GM06990 (cell line): ENCODE data around the gene SEC11C.
A peak's percentile ranks its signal among the peaks of the same experiment; 100 is the strongest.

Experiments used
- DNase-seq: peaks from one replicate; pipeline ENCODE4 v3.0.0-alpha.2; 2011; ENCODE audit not compliant: insufficient read length; ENCODE audit errors: extremely low read depth
- H3K27me3 ChIP-seq: replicated peaks from 2 replicates; pipeline ENCODE4 v1.6.0; 2011; ENCODE audit warnings: low read length; ENCODE audit not compliant: control insufficient read depth, insufficient read depth
- H3K36me3 ChIP-seq: 2 replicates; pipeline ENCODE4 v1.5.1; 2011; ENCODE audit warnings: low read length; ENCODE audit not compliant: control insufficient read depth, insufficient read depth
- H3K4me3 ChIP-seq: replicated peaks from 2 replicates; pipeline ENCODE4 v1.5.1; 2011; ENCODE audit warnings: low read depth, mild to moderate bottlenecking, control low read depth, low read length
- TF ChIP-seq, protein P1 (sequence below): IDR thresholded peaks from 2 replicates; pipeline ENCODE4 v1.5.1; 2011; ENCODE audit warnings: low read length, control low read depth, mild to moderate bottlenecking, inconsistent platforms; ENCODE audit not compliant: insufficient read depth, poor library complexity, severe bottlenecking

SEC11C gene

GRCh38 chr18:59127047-59127446 is 12.6 kb upstream of the SEC11C start:
- TF ChIP-seq, protein P1, sequence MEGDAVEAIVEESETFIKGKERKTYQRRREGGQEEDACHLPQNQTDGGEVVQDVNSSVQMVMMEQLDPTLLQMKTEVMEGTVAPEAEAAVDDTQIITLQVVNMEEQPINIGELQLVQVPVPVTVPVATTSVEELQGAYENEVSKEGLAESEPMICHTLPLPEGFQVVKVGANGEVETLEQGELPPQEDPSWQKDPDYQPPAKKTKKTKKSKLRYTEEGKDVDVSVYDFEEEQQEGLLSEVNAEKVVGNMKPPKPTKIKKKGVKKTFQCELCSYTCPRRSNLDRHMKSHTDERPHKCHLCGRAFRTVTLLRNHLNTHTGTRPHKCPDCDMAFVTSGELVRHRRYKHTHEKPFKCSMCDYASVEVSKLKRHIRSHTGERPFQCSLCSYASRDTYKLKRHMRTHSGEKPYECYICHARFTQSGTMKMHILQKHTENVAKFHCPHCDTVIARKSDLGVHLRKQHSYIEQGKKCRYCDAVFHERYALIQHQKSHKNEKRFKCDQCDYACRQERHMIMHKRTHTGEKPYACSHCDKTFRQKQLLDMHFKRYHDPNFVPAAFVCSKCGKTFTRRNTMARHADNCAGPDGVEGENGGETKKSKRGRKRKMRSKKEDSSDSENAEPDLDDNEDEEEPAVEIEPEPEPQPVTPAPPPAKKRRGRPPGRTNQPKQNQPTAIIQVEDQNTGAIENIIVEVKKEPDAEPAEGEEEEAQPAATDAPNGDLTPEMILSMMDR: no peak

DNA sequence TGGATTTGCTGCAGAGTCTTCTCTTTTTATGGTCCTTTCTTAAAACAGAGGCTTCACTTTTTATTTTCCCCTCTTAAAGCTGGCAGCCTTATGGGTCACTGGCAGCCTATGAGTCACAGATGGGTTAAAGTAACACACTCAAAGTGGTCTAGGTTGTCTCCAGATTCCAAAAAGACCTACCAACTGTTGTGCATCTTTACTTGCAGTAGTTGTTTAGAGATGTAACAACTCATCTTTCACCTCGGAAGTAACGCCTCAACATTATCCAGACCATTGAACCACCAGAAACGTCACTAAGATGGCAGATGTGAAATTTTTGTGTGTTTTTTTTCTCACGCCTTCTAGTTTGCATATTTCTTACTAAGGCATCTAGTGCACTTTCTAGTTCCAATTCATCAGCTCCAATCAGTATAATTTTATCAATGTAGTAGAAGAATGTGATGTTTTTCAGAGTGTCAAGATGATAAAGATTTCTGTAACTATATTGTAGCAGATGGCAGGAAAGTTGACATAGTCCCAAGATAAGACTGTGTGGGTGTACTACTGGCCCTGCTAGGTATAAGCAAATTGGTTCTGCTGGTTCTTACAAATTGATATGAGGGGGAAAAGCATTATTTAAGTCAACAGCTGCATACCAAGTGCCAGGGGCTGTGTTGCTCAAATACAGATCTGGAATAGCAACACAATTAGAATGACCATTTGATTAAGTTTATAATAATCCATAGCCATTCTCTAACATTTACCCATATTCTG is 9.6 kb upstream of the SEC11C start:
- Histone ChIP-seq H3K4me3 (no peak overlapping the region), H3K27me3 (no peaks in the 10 kb centered on the region; the same call in 1 of the 2 replicates), H3K36me3 (no peaks in the 10 kb centered on the region)
- no peak for DNase-seq
- TF ChIP-seq, protein P1: no peak

More at GRCh38 chr18:59127047-59127446, 12.6 kb upstream of the SEC11C start:
- Histone ChIP-seq H3K4me3 (no peak overlapping the region), H3K27me3 (no peaks in the 10 kb centered on the region; the same call in 1 of the 2 replicates), H3K36me3 (no peaks in the 10 kb centered on the region)
- no peak for DNase-seq

- H3K27me3 ChIP-seq: no peaks in the 10 kb centered on the region; the same call in 1 of the 2 replicates
- DNase-seq: no peak
- no peaks in the 10 kb centered on the region for H3K36me3 ChIP-seq
- TF ChIP-seq, protein P1: no peak
- H3K4me3 ChIP-seq: no peak overlapping the region
Observed at GRCh38 chr18:59132810-59133465, 6.7 kb upstream of the SEC11C start.

DNA sequence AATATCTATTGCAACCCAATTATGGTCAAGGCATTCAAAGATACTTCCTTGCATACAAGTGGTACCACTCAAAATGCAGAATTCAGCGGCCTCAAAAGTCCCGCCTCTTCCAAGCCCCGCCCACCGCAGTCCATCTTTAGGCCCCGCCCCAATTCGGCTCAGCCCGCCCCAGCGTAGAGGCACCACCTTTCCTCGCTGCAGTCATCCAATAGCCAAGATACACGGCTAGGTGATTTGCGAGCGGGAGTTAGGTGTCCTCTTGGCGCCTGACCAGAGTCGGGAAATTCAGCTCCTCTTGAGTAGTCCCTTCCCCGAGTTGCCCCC is 431 bp upstream of the SEC11C start:
- no peak for DNase-seq
- Histone ChIP-seq H3K27me3 (no peaks in the 10 kb centered on the region), H3K36me3 (no peaks in the 10 kb centered on the region), H3K4me3 (peak overlapping the region; percentile 95)
- TF ChIP-seq, protein P1: no peak

DNA sequence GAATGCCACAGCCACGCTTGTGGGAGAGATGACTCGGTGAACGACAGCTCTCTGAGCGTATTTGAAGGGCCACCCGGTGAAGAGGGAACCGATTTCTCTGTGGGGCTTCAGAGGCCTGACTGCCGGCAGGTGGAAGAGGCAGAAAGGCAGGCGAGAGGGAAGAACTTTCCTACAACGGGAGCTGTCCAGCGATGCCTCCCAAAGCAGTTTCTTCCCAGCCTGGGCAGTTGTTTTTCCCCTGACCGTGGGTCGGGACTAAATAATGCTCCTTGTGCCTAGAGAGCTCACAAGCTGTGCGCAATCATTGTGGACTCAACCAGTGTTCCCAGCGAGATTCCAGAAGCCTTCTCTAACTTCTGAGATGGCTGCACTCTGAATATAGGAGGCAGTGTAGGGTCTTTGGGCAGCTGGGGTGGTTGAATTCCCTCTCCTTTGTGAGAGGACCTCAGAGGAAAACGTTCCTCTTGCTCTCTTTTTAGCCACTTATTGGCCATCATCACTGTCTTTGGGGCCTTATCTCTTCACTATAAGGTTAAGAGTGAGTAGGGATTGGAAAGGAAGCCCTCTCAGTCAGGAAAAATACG is 710 bp downstream of the SEC11C start:
- no peaks in the 10 kb centered on the region for H3K36me3 ChIP-seq
- H3K4me3 ChIP-seq: peak overlapping the region; percentile 95
- no peaks in the 10 kb centered on the region for H3K27me3 ChIP-seq
- TF ChIP-seq, protein P1: no peak
- DNase-seq: no peak
